Measurements from ENCODE around the gene SIRT1. TPM values are rescaled to one million over a fixed set of nuclear protein-coding genes. Genes with fewer than 3 reads are reported as not detected.

SIRT1 gene
- total RNA-seq, 1 experiment from 2014 or later = 83.8 TPM

- TF ChIP-seq, protein P1, sequence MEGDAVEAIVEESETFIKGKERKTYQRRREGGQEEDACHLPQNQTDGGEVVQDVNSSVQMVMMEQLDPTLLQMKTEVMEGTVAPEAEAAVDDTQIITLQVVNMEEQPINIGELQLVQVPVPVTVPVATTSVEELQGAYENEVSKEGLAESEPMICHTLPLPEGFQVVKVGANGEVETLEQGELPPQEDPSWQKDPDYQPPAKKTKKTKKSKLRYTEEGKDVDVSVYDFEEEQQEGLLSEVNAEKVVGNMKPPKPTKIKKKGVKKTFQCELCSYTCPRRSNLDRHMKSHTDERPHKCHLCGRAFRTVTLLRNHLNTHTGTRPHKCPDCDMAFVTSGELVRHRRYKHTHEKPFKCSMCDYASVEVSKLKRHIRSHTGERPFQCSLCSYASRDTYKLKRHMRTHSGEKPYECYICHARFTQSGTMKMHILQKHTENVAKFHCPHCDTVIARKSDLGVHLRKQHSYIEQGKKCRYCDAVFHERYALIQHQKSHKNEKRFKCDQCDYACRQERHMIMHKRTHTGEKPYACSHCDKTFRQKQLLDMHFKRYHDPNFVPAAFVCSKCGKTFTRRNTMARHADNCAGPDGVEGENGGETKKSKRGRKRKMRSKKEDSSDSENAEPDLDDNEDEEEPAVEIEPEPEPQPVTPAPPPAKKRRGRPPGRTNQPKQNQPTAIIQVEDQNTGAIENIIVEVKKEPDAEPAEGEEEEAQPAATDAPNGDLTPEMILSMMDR (conservative IDR thresholded peaks at IDR 0.05) = no peak
- no peak overlapping the region for H3K27ac ChIP-seq (ENCODE audit: insufficient read length, low read depth, low read length)
- Mint-ChIP-seq H3K4me3 (no peak overlapping the region), H3K4me1 (peaks cover 35 to 38% of the 10 kb centered on the region in 2 experiments), H3K27me3 (ENCODE audit: low read depth) (no peaks in the 10 kb centered on the region), H3K36me3 (ENCODE audit: insufficient read depth in 1 of 3, low read depth in 3 of 3) (peaks cover 0 to 3% (median 0%) of the 10 kb centered on the region in 3 experiments; a peak in 1 of 7 replicates), H3K9me3 (no peaks in the 10 kb centered on the region), H3K27ac (peak overlapping the region in 1 of 3 experiments; percentile 63; a peak in 2 of 7 replicates)
- no peaks in the 10 kb centered on the region for H3K23me2 ChIP-seq (ENCODE audit: insufficient read length, low read depth, low read length, poor library complexity, severe bottlenecking)
- no peaks in the 10 kb centered on the region for H4K20me1 ChIP-seq (ENCODE audit: control insufficient read depth, insufficient read depth, insufficient read length)
- H4K91ac ChIP-seq (ENCODE audit: insufficient read length, low read depth, low read length) = no peak overlapping the region
- H3K4me1 ChIP-seq (ENCODE audit: insufficient read depth, low read length) = peaks cover 10% of the 10 kb centered on the region; the same call in 1 of the 2 replicates
- H2BK12ac ChIP-seq (ENCODE audit: insufficient read length, low read depth, low read length) = no peak overlapping the region
- no peak overlapping the region for H3K4me2 ChIP-seq (ENCODE audit: insufficient read depth, insufficient read length, low read length)
- no peak overlapping the region for H3K9ac ChIP-seq (ENCODE audit: extremely low read depth, insufficient read length, low read length)
- no peak overlapping the region for H3K18ac ChIP-seq (ENCODE audit: insufficient read length, low read depth, low read length)
- H4K8ac ChIP-seq (replicated peaks; ENCODE audit: insufficient read length, low read depth, low read length) = no peak overlapping the region
- no CpG with 5 or more reads among the region's 10 CpGs for WGBS (ENCODE audit: extremely low coverage, insufficient read length, low lambda C conversion rate)
- H3K4ac ChIP-seq (ENCODE audit: low read depth, low read length) = no peak overlapping the region
- no peaks in the 10 kb centered on the region for H3K9me3 ChIP-seq (ENCODE audit: control insufficient read depth, low read depth, low read length)
- no peak for DNase-seq
- H3K56ac ChIP-seq (ENCODE audit: insufficient read length, low read depth, low read length) = no peak overlapping the region
- H2AK5ac ChIP-seq (ENCODE audit: insufficient read length, low read length) = no peak overlapping the region
- no peak overlapping the region for H2BK120ac ChIP-seq (ENCODE audit: low read depth, low read length, poor library complexity, severe bottlenecking)
- H3K79me2 ChIP-seq (ENCODE audit: insufficient read depth, low read length) = no peaks in the 10 kb centered on the region
- H2AFZ ChIP-seq (ENCODE audit: low read length) = no peak overlapping the region
- no peaks in the 10 kb centered on the region for H3K27me3 ChIP-seq (ENCODE audit: insufficient read depth, low read length)
- no peak overlapping the region for H2BK20ac ChIP-seq (ENCODE audit: low read depth, low read length, poor library complexity, severe bottlenecking)
- no peak overlapping the region for H3K23ac ChIP-seq (ENCODE audit: insufficient read length, low read depth, low read length)
- H2BK15ac ChIP-seq (ENCODE audit: low read depth, low read length) = no peak overlapping the region
- H2BK5ac ChIP-seq (ENCODE audit: insufficient read length, low read length) = no peak overlapping the region
- no peak overlapping the region for H3K14ac ChIP-seq (ENCODE audit: insufficient read depth, low read length)
- no peak overlapping the region for H3T11ph ChIP-seq (ENCODE audit: low read length)
- H4K5ac ChIP-seq (ENCODE audit: insufficient read length, low read depth, low read length) = no peak overlapping the region
- H3K79me1 ChIP-seq (ENCODE audit: insufficient read depth, low read depth, low read length, poor library complexity, severe bottlenecking) = no peaks in the 10 kb centered on the region
These were observed 19.7 kb upstream of the SIRT1 start for GRCh38 chr10:67864607-67865371.
